Measurements from ENCODE around the gene RNF146.

DNA sequence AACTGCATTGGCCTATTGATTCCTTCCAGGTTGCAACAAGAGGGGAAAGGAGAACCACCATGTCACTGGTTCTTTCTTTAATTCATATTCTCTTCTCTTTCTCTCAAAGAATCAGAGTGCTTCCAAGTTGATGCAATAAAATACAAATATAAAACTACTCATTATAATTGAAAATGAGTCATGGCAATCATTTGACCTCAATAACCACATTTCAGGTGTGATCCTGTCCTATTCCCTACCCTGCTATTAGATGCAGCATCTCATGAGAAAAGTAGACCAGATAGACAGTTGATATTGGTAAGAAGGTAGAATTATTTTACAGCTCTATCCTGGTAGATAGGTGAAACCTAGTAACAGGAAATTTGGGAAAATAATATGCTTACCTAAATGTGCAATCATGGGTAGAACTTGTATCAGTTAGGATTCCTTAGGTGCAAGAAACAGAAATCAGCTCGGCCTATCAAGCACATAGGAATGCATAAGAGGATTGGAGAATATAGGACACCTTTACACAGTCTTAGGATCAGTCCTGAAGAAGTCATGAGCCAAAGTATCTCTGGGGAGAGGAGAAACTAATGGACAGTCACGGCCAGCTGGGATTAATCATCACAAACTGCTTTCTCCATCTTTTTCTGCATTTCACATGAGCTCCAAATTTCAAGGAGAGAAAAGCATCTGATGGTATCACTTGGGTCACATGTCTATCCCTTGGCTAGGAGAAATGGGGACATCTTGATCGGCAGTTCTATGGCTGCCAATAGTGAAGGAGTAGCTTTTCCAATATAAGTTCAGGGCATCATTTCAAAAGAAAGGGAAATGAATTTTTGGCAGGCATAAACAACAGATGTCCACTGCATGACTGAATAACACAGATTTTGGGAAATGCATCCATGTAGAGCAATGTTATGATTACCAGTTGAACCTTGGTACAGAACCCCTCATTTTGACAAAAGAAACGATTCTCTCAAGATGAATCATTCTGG is 19.3 kb upstream of the RNF146 start:
- TF ChIP-seq, protein P1, sequence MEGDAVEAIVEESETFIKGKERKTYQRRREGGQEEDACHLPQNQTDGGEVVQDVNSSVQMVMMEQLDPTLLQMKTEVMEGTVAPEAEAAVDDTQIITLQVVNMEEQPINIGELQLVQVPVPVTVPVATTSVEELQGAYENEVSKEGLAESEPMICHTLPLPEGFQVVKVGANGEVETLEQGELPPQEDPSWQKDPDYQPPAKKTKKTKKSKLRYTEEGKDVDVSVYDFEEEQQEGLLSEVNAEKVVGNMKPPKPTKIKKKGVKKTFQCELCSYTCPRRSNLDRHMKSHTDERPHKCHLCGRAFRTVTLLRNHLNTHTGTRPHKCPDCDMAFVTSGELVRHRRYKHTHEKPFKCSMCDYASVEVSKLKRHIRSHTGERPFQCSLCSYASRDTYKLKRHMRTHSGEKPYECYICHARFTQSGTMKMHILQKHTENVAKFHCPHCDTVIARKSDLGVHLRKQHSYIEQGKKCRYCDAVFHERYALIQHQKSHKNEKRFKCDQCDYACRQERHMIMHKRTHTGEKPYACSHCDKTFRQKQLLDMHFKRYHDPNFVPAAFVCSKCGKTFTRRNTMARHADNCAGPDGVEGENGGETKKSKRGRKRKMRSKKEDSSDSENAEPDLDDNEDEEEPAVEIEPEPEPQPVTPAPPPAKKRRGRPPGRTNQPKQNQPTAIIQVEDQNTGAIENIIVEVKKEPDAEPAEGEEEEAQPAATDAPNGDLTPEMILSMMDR (conservative IDR thresholded peaks at IDR 0.05; ENCODE audit: low read depth, low read length): no peak
- TF ChIP-seq EZH2 (IDR thresholded peaks at IDR 0.05; ENCODE audit: borderline replicate concordance, low read depth, low read length, poor library complexity, severe bottlenecking): no peak

All from A673 (cell line).